Astrocyte (in vitro differentiated cells and primary cell): ENCODE measurements around the gene GMPPA. TPM values are rescaled to one million over a fixed set of nuclear protein-coding genes. Genes with fewer than 3 reads are reported as not detected.

Experiments used
- DNase-seq: peaks from one replicate; pipeline ENCODE4 v3.0.0-alpha.2; 2010; ENCODE audit warnings: low read depth
- FAIRE-seq: peaks from 2 replicates; lab custom pipeline; 2011; peaks lifted over from hg19 to GRCh38; lab: Jason Lieb, UNC
- H2AFZ ChIP-seq: 2 replicates; pipeline ENCODE4 v1.6.0; 2012; ENCODE audit warnings: low read depth, low read length, inconsistent platforms
- H3K27ac ChIP-seq: 2 replicates; pipeline ENCODE4 v1.5.1; 2011; ENCODE audit warnings: low read depth, low read length, inconsistent platforms
- H3K27me3 ChIP-seq: 2 replicates; pipeline ENCODE4 v1.6.0; 2011; ENCODE audit warnings: low read length, inconsistent platforms; ENCODE audit not compliant: insufficient read depth
- H3K36me3 ChIP-seq: 2 replicates; pipeline ENCODE4 v1.5.1; 2011; ENCODE audit warnings: low read length, inconsistent platforms; ENCODE audit not compliant: insufficient read depth
- H3K4me1 ChIP-seq: 2 replicates; pipeline ENCODE4 v1.5.1; 2011; ENCODE audit warnings: low read length, inconsistent platforms; ENCODE audit not compliant: insufficient read depth
- H3K4me2 ChIP-seq: 2 replicates; pipeline ENCODE4 v1.6.0; 2012; ENCODE audit warnings: low read length, inconsistent platforms
- H3K4me3 ChIP-seq: 2 replicates; pipeline ENCODE4 v1.5.1; 2011; ENCODE audit warnings: low read depth, mild to moderate bottlenecking, low read length, inconsistent platforms; ENCODE audit not compliant: insufficient read depth
- H3K79me2 ChIP-seq: 2 replicates; pipeline ENCODE4 v1.6.0; 2012; ENCODE audit warnings: mild to moderate bottlenecking, low read length, inconsistent platforms; ENCODE audit not compliant: insufficient read depth
- H3K9ac ChIP-seq: 2 replicates; pipeline ENCODE4 v1.6.0; 2012; ENCODE audit warnings: mild to moderate bottlenecking, low read length, inconsistent platforms
- H3K9me3 ChIP-seq: 2 replicates; pipeline ENCODE4 v1.5.1; 2012; ENCODE audit warnings: low read depth, mild to moderate bottlenecking, low read length, inconsistent platforms; ENCODE audit not compliant: insufficient read depth
- H4K20me1 ChIP-seq: 2 replicates; pipeline ENCODE4 v1.6.0; 2012; ENCODE audit warnings: low read length, inconsistent platforms; ENCODE audit not compliant: insufficient read depth
- H3K27ac Mint-ChIP-seq: one replicate; pipeline ENCODE4 v1.8.0; 2021; ENCODE audit warnings: mild to moderate bottlenecking, mixed read lengths; ENCODE audit not compliant: unreplicated experiment
- H3K27me3 Mint-ChIP-seq: one replicate; pipeline ENCODE4 v1.8.0; 2021; ENCODE audit warnings: low read depth, mixed read lengths; ENCODE audit not compliant: unreplicated experiment
- H3K36me3 Mint-ChIP-seq: one replicate; pipeline ENCODE4 v1.8.0; 2021; ENCODE audit warnings: low read depth, mixed read lengths; ENCODE audit not compliant: unreplicated experiment
- H3K4me1 Mint-ChIP-seq: one replicate; pipeline ENCODE4 v1.8.0; 2021; ENCODE audit warnings: low read depth, mixed read lengths; ENCODE audit not compliant: unreplicated experiment
- H3K4me3 Mint-ChIP-seq: one replicate; pipeline ENCODE4 v1.8.0; 2021; ENCODE audit warnings: mild to moderate bottlenecking, moderate library complexity, mixed read lengths; ENCODE audit not compliant: unreplicated experiment
- H3K9me3 Mint-ChIP-seq: one replicate; pipeline ENCODE4 v1.8.0; 2021; ENCODE audit warnings: mild to moderate bottlenecking, mixed read lengths; ENCODE audit not compliant: unreplicated experiment
- CTCF ChIP-seq: IDR thresholded peaks from 2 replicates; pipeline ENCODE4 v1.5.1; 2011; ENCODE audit warnings: low read depth, mild to moderate bottlenecking, inconsistent platforms, low read length, moderate library complexity; ENCODE audit not compliant: insufficient read depth
- EZH2 ChIP-seq: IDR thresholded peaks from 2 replicates; pipeline ENCODE4 v1.6.1; 2012; ENCODE audit warnings: mild to moderate bottlenecking, low read length, inconsistent platforms; ENCODE audit not compliant: insufficient read depth
- total RNA-seq: library from RNA; stranded (reverse); gene quantifications from 2 replicates; pipeline ENCODE4 v1.2.1, GENCODE V29; 2021

The GMPPA gene
- total RNA-seq, 1 donor from 2014 or later, result 49.5 TPM

GRCh38 chr2:219493086-219493485 lies 5.6 kb upstream of the GMPPA start:
- no peak overlapping the region for H3K4me3 Mint-ChIP-seq
- Histone ChIP-seq H4K20me1 (no peaks in the 10 kb centered on the region), H2AFZ (no peak overlapping the region), H3K79me2 (no peaks in the 10 kb centered on the region), H3K4me1 (peaks cover 21% of the 10 kb centered on the region), H3K27me3 (peaks cover 15% of the 10 kb centered on the region), H3K4me3 (no peak overlapping the region), H3K9ac (no peak overlapping the region), H3K36me3 (no peaks in the 10 kb centered on the region), H3K4me2 (no peak overlapping the region), H3K27ac (no peak overlapping the region), H3K9me3 (no peaks in the 10 kb centered on the region)
- H3K27me3 Mint-ChIP-seq, result peaks cover 39% of the 10 kb centered on the region
- no peak for DNase-seq
- no peak for TF ChIP-seq CTCF
- no peak for TF ChIP-seq EZH2
- peaks cover 10% of the 10 kb centered on the region for H3K36me3 Mint-ChIP-seq
- H3K4me1 Mint-ChIP-seq, result no peaks in the 10 kb centered on the region
- H3K9me3 Mint-ChIP-seq, result peaks cover 2% of the 10 kb centered on the region
- no peak for FAIRE-seq
- H3K27ac Mint-ChIP-seq, result no peak overlapping the region

- DNase-seq (no peak), FAIRE-seq (no peak)
- Mint-ChIP-seq H3K4me3 (no peak overlapping the region), H3K4me1 (peaks cover 10% of the 10 kb centered on the region), H3K9me3 (peaks cover 2% of the 10 kb centered on the region), H3K36me3 (peaks cover 10% of the 10 kb centered on the region), H3K27me3 (peaks cover 39% of the 10 kb centered on the region), H3K27ac (no peak overlapping the region)
- no peak overlapping the region for H3K27ac ChIP-seq
- TF ChIP-seq CTCF (no peak), EZH2 (no peak)
- H4K20me1 ChIP-seq, result no peaks in the 10 kb centered on the region
- H3K4me3 ChIP-seq, result no peak overlapping the region
- no peak overlapping the region for H3K9ac ChIP-seq
- peaks cover 15% of the 10 kb centered on the region for H3K27me3 ChIP-seq
- peaks cover 31% of the 10 kb centered on the region for H3K4me1 ChIP-seq
- no peak overlapping the region for H3K4me2 ChIP-seq
- no peaks in the 10 kb centered on the region for H3K9me3 ChIP-seq
- no peaks in the 10 kb centered on the region for H3K36me3 ChIP-seq
- H2AFZ ChIP-seq, result no peak overlapping the region
- peaks cover 13% of the 10 kb centered on the region for H3K79me2 ChIP-seq
Observed at GRCh38 chr2:219494952-219495530, 3.6 kb upstream of the GMPPA start.

GRCh38 chr2:219495531-219496122 lies 3.1 kb upstream of the GMPPA start:
- Histone ChIP-seq H3K27me3 (peaks cover 15% of the 10 kb centered on the region), H4K20me1 (no peaks in the 10 kb centered on the region), H3K9me3 (no peaks in the 10 kb centered on the region), H3K4me1 (peaks cover 34% of the 10 kb centered on the region), H3K9ac (no peak overlapping the region), H3K36me3 (no peaks in the 10 kb centered on the region), H2AFZ (no peak overlapping the region), H3K27ac (no peak overlapping the region), H3K79me2 (peaks cover 18% of the 10 kb centered on the region), H3K4me2 (peak overlapping the region; percentile 13), H3K4me3 (no peak overlapping the region)
- Mint-ChIP-seq H3K36me3 (peaks cover 8% of the 10 kb centered on the region), H3K9me3 (peaks cover 2% of the 10 kb centered on the region), H3K4me1 (peaks cover 13% of the 10 kb centered on the region), H3K27ac (no peak overlapping the region), H3K27me3 (peaks cover 39% of the 10 kb centered on the region), H3K4me3 (no peak overlapping the region)
- TF ChIP-seq CTCF (peak; percentile 60), EZH2 (no peak)
- peak; percentile 66 for DNase-seq
- FAIRE-seq, result no peak
